DMS53 (cell line): ENCODE measurements around the gene C12orf60.

Source experiments
- DNase-seq: peaks from one replicate; lab custom pipeline; 2025; lab: John Stamatoyannopoulos, UW

Gene C12orf60

DNA sequence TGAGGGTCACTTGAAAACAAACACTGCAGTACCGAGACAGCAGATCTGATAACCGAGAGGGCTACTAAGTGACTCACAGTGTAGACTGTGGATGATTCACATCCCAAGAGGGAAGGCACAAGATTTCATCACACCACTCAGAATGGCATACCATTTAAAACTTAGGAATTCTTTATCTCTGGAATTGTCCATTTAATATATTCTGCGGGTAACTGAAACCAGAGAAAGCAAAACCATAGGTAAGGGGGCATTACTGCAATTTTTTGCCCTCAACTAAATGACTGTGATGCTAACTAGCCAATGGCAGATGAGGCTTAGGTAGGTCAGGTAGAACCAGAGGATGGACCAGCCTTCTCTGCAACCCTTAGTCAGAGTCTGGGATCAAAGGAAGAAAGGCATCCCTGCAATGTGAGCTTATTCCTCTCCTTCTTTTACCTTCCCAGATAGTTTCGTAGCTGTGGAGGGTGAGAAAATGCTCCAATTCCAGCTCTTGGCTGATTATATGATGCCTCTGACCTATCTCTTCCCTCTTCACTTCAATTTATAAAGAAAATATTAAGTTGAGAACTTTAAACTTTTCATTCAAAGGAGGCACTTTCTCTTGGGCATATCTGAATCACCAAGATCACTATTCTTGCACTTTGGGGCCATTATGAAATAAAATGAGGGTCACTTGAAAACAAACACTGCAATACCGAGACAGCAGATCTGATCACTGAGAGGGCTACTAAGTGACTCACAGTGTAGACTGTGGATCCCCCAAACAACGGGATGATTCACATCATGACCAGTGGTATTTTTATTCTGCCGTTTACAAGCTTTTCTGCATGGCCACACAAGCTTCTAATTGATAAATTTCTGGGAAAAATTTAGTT lies 33.1 kb downstream of the C12orf60 start:
- DNase-seq: peak; percentile 44

DNA sequence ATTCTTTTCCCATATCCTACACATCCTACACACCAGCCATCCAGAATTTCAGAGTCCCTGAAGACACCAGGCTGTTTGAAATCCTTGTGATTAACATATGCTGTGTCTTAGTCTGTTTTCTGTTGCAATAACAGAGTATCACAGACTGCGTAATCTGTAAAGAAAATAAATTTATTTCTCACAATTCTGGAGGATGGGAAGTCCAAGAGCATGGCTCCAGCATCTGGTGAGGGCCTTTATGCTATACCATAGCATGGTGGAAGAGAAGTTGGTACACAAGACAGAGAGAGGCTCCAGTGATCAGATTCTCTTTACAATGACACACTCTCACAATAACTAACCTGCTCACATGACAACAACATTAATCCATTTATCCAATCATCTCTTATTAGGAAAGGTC lies 35.8 kb downstream of the C12orf60 start:
- DNase-seq: no peak

DNA sequence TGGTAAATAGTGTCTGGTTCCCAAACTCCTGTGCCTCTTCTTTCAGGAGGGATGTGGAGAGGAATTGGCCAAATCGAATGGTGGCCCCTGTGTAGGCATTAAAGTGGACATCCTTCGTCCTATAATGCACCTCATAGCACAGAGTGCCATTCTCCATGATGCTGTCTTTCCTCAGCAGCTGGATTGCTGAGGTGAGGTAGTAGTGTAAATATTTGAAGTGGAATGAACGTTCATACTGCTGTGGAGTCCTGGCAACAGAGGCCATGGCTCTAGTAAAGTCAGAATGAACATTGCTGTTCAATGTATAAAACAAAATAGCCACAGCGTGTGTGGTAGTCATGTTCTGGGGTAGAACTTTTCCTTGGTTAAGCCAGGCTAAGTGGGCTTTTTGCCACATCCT lies 37.1 kb downstream of the C12orf60 start:
- DNase-seq: peak; percentile 96

DNA sequence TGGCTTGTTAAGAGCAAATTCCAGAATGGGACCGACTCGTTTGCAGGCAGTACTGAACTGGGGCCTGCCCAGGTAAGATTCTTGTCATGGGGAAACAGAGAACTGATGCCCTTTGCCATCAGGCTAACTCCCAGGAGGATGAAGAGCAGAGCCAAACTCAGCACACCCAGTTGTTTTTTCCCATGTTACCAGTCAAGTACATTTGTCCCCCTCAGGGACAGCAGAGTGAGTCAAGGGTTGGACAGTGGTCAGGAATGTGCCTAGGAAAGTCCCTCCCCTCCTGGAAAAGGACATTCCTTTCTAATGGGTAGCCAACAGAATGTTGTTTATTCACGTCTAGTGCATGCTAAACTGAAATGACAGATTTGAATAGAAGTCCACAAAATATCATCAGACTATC lies 38.3 kb downstream of the C12orf60 start:
- peak; percentile 34 for DNase-seq

DNA sequence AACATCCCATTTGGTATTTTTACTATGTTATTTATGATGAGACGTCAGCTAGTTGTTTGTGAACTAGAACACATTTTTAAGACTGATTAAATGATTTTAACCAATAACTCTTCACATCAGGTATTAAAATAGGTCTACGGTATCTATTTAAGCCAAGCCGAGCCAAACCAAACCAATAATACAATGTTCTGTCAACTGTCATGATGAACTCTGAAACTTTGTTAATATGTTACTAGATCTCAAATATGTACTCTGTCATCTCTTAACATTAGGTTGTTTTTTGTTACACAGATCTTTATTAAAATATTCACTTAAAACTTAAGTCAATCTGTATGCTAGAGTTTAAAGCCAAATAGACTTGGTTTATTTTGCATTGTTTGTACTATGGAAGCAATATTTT lies 38.8 kb downstream of the C12orf60 start:
- DNase-seq: peak; percentile 44

DNA sequence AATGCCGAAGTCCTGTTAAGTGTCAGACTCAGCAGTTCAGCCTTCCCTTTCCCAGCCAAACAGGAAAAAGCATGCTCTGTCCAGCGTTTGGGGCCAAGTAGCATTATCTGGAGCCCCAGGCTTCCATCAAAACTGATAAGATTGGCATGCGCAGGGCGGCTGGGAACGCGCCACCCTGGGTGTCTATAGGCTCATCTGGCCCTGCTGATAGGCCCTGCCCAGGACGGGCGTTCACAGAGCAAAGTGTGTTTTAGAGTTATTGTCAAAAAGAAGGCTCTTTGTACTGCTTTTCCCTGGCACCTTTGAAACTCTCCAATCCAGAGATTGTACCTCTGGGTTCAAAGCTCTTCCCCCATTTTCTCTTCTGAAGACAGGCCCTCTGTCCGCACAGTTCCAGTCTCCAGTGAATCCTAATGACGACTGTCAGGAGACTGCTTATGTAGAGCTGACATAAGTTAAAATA lies 40.0 kb downstream of the C12orf60 start, which contains the start of gene ART4:
ART4 (minus strand) TSS at position 102 of the 463 bp plus-strand sequence. CDS start 413 bp downstream, outside the sequence.
- no peak for DNase-seq

DNA sequence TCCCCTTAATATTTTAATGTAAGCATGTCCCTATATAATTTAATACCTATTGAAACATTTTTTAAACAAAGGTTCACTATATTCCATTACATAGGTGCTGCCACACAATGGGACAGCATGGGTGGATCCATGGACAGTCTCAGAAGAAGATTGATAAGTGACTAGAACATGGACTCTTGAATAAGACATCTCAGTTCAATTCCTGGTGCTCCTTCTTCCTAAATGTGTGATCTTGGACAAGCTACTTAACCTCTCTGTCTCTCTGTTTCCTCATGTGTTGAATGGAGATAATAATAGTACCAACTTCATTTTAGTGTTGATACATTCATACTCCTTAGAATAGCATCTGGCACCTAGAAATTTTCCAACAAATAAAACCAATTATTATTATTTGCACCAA lies 40.9 kb downstream of the C12orf60 start:
- no peak for DNase-seq

DNA sequence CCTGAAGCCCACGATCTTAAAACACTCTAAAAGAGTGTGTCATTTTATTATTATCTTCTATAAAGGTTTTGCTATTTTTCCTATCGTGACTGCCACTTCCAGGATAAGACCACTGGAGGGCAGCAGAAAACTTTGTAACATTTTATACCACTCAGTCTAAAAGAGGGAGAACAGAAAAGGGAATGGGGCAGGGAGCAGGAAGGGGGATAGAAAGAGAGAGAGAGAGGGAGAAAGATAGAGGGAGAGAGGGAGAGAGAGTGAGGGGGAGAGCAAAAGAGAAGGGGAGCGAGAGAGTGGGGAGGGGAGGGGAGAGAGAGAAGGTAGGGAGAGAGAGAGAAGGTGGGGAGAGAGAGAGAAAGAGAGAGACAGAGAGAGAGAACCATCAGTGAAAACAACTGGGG lies 41.9 kb downstream of the C12orf60 start:
- peak; percentile 92 for DNase-seq

DNA sequence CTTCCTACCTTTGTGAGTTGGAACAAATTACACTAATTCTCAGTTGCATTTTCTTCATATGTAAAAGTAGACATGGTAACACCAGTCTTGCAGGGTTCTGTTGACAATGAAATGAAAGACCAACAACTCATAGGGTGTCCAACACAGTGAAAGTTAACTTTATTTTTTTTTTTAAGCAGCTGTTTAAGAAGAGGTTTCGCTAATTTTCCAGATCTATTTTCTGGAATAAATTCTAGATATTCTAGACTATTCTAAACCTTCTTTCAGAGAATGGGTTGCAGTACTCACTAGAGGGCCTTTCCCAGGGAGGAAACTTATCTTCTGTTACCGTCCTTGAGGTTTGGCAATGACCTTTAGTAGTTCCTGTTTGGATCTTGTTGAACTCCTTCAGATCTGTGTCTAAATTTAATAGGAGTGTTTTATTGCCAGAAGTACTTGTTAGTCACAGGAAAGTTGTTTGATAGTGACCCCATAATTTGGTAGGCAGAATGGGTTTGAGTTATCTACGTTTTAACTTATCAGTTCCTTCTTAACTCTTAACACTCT lies 42.6 kb downstream of the C12orf60 start:
- no peak for DNase-seq

DNA sequence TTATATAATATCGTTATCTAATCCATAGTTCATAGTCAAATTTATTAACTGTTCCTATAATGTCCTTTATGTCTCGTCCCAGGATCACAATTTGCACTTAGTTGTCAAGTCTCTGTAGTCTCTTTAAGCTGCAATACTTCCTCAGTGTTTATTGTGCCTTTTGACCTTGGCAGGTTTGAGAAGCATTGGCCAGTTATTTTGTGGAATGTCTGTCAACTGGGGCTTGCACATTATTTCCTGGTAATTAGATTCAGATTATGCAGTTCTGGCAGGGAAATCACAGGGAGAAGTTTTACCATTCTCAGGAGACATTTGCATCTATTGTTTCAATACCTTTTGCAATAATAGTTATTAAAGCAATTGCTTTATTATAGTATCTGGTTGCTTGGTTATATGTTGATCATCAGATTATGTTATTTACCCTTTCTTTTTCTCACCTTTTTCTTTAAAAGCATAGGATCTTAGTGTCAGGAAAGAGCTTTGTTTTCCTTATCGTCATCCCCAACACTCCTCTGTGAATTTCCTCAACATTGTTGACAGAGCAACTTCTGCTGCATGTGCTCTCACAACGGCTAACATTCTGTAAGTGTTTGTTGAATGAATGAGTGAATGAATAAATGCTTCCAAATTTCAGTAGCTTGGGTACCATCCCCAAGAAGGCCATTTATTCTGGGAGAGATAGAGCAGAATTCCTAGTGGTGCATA lies 43.6 kb downstream of the C12orf60 start:
- DNase-seq: no peak

DNA sequence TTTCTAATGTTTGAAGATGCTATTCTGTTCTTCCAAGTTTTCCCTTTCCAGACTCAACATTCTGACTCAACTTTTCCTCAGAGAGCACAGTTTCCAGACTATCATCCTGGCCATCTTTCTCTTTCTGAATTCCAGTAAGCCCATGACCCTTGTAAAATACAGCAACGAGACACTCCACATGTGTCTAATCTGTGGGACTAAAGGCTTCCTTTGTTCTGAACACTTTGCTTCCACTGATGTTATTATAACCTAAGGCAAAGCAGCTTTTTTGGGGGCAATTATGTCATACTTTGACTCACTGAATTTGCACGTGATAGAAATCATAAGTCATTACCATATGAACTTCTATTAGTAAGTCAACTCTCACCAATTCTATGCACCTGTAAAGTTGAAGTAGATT lies 46.2 kb downstream of the C12orf60 start:
- no peak for DNase-seq

DNA sequence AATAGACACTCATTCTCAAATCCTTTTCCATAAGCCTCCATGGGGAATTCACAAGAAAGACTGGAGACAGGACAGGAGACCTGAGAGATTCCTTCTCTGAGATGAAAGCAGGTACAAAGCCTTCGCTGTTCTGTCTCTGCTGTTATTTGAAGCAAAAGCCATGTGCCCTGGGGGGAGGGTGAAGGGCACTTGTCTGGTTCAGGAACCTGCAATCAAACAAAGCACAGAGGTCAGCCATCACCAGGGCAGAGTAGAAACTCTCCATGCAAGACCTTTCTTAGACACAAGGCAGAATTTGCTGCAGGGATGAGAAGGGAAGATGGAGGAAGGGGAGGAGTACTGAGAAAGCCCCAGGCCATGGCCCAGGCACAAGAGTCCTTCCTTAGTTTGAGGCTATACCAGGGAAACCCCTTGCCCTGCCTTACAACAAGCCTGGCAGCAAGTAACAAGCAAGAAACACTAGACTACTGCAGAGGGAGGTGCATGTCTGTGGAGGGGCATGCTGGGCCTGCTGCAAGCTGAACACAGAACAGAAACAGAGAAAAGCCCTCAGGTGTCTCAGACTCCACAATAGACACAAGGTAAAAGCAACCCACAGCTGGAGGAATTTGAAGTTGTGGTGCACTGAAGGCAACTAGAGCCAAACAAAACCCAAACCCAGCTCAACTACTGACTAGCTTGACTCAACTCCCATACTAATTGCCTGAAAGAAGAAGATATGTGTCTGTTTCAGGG lies 47.6 kb downstream of the C12orf60 start:
- DNase-seq: peak; percentile 20

DNA sequence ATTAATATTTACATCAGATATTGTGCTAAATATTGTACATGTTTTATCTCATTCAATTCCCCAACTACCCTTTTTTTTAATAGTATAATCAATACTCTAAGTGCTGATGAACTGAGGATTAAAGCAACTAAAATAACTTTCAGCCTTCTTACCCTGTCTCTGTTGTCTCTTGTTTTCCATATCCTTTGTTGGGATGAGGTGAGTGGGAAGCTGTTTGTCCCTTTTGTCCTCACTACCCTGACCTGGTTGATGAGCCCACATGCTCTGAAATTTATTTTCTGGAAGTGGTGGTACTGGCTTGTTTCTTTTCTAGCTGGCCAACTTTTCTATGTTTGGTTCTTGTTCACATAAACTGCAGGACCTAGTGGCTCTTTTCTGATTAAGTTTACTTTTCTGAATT lies 49.4 kb downstream of the C12orf60 start:
- DNase-seq: no peak

DNA sequence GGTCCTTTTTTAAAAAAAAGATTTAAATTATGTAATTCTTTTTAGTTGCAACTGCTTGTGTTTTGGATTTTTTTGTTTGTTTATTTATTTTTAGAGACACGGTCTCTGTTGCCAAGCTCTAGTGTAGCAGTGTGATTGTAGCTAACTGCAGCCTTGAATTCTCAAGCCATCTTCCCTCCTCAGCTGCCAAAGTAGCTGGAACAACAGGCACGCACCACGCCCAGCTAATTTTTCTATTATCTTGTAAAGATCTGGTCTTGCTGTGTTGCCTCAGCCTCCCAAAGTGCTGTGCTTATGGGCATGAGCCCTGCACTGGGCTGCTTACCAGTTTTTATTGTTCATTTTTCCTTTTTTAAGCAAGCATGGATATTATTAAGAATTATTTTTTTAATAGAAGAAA lies 50.5 kb downstream of the C12orf60 start:
- no peak for DNase-seq

DNA sequence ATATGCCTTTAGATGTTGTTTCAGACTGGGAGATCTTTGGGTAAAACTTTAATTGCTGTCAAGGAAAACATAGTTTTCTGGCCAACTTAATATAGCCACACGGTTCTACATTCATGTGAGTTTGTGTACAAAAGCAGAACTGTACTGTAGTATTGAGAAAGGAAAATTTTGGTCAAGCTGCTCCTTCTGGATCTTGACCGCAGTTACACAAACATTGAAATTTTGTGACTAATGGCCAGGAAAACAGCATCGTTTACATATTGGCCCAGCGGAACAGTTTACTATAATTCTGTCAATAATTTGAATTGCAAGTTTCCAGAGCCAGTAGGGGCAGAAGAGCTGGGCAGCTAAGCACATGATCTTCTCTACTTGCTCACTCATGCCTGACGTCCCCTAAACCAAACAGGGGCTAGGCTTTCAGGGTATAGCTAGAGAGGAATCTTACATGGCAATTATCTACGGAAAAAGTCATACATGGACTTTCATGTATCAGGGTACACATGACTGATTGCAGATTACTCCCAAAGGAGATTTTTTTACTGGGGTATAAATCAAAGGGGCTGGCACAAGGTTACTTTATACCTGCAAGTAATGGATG lies 51.2 kb downstream of the C12orf60 start:
- DNase-seq: no peak

DNA sequence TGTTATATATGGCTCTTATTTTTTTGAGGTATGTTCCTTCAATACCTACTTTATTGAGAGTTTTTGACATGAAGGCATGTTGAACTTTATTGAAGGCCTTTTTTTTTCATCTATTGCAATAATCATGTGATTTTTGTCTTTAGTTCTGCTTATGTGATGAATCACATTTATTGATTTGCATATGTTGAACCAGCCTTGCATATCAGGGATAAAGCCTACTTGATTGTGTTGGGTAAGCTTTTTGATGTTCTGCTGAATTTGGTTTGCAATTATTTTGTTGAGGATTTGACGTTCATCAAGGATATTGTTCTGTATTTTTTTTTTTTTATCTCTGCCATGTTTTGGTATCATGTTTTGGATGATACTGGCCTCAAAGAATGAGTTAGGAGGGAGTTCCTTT lies 55.0 kb downstream of the C12orf60 start:
- DNase-seq: no peak

DNA sequence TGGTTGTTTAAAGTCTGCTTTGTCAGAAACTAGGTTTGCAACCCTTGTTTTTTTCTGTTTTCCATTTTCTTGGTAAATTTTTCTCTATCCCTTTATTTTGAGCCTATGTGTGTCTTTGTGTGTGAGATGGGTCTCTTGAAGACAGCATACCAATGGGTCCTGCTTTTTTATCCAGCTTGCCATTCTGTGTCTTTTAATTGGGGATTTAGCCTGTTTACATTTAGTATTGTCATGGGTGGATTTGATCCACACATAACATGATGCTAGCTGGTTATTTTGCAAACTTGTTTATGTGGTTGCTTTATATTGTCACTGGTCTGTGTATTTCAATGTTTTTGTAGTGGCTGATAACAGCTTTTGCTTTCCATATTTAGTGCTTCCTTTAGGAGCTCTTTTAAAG lies 57.0 kb downstream of the C12orf60 start:
- DNase-seq: no peak

DNA sequence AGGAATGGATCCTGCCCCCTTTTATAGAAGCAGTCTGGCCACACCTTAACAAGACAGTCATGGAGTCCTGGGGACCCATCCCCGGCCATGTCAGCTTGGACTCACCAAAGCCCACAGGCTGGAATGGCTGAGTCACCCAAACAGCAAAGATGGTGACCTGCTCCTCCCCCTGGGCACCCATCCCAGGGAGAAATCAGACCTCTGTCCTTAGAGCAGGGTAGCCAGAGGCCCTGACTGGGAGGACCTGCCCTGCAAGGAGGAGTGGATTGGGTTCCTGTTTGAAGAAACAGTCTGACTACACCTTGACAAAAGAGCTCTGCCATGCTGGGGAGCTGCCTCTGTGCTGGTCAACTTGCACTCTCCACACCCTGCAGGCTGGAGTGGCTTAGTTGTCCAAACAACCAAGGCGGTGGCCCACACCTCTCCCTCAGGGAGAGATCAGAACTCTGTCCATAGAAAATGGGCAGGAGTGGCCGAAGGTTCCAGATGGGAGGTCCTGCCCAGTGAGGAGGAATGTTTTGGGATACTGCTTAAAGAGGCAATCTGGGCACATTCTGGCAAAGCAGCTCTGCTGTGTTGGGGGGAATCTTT lies 65.5 kb downstream of the C12orf60 start:
- DNase-seq: peak; percentile 27

DNA sequence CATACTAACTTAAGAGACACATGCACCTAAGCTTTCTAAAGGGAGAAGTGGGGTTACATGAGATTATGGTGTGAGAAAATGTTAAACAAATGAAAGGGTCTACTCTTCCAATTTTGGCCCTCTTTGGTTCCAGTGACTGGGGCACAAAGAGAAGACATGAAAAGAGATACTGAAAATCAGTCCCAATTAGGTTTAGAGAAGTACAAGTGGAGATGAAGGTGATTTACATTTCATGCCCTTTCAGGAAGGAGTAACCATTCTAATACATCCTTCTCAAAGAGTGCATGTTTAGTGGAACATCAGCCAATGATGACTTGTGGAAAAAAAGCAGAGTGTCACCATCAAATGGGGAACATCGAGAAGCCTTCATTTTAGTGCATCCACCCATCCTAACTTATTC lies 67.8 kb downstream of the C12orf60 start:
- DNase-seq: no peak

DNA sequence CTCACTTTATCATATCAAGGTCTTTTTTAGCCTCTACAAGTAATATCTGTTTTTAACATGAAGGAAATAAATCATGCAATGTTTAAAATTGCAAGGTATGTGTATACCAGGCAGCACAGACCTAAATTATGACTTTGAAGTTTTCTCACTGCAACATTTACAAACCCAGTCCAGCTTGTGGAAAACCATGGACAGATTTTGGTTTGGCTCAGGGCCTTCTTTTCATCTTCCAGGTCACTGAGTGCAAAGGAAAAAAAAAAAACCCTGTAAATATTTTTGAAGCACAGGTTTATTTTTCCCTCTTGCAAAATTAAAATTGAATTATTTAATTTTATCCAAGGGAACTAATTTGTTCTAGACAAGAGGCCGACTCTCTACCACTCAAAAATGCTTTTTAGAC lies 68.4 kb downstream of the C12orf60 start:
- DNase-seq: no peak

DNA sequence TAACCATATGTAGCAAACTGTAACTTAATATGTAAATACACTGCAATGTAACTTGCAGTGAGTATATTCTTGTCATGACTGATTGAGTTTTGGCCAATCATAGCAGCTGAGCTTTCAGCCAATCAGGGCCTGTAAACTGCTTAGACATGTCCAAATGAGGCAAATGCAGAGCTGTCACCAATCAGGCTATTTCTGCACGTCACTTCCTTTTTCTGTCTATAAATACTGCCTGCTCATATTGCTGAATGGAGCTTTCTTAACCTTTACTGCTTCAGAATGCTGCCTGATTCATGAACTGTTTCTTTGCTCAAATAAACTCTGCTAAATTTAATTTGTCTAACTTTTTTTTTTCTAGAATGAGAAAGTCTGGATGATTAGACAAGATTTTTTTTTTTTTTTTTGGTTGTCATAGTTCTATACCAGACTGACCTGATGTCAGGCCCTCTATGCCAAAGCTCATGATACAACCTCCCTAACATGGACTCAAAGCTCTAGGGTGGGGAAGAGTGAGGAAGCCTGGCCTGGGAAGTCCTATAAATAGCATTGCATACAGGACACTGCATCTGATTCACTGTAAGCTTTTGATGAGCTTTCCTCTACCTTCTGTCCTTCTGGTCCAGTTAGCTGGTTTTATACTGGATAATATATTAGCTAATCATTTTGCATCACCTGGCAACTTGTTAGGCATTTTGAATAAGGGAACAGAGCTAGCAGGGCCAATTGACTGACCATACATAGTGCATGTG lies 70.1 kb downstream of the C12orf60 start:
- DNase-seq: peak; percentile 31
